GM18526 (cell line): ENCODE measurements around the gene MRPL22.

Source experiments
- POLR2A ChIP-seq: IDR thresholded peaks from 3 replicates; pipeline ENCODE4 v1.6.1; 2011; ENCODE audit not compliant: insufficient read length; ENCODE audit errors: extremely low read depth

Gene MRPL22

DNA sequence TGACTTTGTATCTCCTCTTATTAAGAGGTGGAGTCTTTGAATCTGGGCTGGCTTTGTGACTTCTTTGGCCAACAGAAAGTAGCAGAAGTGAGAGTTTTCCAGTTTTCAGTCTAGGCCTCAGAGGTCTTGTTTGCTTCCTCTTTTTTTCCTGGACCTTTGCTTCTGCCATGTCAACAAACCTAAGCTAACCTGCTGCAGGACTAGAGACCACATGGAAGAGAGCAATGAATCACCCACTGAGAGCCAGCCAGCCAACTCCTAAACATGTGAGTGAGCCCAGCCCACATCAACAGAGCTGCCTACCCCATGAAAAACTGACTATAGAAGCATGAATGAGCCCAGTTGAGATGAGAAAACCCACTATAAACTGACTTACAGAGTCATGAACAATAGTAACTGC, 29.9 kb downstream of the MRPL22 start:
- no peak for TF ChIP-seq POLR2A

DNA sequence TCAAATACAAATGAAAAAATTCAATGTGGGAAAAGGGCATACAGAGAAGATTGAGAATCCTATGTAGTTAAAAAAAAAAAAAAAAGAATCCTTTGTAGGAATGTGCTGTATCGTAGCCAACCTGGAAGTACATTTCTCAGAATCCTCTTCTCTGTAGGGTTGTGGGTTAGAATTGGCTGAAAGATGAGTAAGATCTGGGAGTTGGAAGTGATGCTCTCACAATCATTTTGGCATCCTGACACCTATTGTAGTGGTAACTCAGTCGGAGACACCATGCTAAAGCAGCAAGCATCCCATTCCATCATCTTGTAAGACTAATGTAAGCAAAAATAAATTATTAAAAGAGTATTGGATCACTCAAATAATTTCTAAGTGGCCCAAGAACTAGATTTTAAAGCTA, 30.6 kb downstream of the MRPL22 start:
- no peak for TF ChIP-seq POLR2A

DNA sequence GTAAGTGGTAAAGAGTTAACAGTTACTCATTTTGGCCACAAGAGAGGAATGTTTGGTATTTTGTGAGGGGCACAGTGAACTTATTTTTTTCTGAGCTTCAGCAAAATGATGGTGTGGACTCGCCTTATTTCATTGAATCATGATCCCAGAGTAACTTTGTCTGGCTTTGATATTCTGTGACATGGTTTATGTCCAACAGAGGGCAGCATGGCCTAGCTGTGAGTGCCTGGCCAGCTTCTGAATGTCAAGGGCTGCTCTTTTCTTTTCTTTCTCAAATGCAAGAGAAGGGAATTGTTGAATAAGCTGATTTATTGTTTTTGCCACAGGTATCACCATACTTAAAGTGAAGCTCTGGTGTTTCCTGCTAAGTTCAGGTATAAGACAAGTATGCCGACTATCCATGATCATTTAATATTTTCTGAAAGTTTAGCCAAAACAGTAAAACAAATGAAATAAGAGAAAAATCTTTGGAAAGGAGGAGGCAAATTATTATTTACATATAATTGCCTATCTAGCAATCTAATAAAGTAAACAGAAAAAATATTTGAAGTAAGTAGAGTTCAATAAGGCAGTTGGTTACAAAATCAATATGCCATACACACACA, 31.7 kb downstream of the MRPL22 start:
- no peak for TF ChIP-seq POLR2A

DNA sequence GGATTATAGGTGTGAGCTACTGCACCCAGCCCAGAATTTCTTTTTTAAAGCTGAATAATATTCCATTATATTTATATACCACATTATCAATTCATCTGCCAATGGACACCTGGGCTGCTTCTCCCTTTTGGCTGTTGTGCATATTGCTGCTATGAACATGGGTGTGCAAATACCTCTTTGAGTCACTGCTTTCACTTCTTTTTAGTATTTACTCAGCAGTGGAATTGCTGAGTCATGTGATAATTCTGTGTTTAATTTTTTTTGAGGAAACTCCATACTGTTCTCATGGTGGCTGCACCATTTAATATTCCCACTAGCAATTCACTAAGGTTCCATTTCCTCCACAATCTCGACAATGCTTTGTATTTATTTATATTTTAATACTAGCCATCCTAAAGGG, 36.5 kb downstream of the MRPL22 start:
- TF ChIP-seq POLR2A: no peak

DNA sequence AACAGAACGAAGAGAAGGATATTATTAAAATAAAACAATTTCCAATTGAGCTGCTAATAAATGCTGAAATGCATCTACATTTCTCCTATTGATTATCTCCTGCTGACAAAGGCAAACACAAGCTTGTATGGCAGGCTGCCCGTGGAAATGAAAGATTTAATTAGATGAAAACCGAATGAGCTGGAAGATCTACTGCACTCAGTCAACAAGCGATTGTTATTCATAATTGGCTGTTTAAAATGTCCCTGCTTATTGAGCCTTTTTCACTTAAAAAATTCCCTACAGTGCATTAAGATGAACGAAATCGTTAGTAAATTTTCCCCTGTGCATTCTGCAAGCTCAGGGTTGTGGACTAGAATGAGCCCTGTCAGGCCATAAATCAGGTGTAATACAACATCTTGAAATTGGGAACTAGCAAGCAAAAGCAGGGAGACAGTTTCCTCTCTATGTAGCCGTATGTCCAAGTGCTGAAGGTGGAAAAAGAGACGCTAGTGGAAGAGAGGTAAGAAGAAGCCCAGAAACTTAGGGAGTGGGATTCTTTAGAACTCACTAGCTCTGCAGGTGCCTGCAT, 44.2 kb downstream of the MRPL22 start:
- TF ChIP-seq POLR2A: no peak

DNA sequence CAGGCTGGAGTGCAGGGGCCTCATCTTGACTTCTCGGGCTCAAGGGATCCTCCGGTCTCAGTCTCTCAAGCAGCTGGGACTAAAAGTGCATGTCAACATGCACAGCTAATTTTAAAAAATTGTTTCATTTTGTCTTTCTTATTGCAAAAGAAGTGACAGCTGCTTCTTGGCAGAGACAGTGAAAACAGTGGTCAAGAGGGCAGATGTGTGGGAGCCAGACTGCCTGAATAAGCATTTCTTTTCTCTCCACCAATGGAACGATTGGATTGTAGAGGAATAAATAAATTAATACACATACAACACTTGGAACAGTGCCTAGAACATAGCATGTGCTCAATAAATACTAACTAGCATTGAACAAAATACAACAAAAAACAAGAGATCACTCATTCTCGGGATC, 45.3 kb downstream of the MRPL22 start:
- no peak for TF ChIP-seq POLR2A

DNA sequence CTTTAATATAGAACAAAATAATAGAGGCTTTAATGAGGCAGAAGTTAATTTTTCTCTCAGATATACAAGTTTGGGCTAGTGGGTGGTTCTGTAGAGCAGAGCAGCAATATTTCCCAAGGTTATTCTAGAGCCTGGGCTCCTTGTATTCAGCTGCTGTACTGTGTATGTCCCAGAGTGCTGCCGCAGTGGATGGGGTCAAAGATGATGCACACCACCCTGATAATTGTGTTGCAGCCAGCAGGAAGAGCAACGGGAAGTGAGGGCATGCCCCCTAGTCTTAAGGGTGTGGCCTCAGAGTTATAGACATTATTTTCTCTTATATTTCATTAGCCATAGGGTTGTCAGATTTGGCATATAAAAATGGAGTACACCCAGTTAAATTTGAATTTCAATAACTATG, 48.8 kb downstream of the MRPL22 start:
- TF ChIP-seq POLR2A: no peak

DNA sequence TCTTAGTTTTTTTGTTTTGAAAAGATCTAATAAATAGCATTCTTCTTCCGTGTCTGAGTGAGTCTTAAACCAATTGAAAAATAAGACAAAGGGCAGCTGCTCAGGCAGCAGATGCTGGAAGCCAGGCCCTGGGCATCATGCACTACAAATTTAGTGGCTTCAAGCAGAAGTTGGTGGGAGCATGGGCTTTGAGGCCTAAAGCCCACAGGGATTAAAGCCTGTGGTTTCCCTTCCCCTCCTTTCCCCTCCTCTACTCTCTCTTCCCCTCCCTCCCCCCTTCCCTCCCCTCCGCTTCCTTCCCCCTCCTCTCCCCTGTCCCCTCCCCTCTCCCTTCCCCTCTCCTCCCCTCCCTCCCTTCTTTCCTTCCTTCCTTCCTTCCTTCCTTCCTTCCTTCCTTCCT, 52.6 kb downstream of the MRPL22 start:
- TF ChIP-seq POLR2A: no peak

DNA sequence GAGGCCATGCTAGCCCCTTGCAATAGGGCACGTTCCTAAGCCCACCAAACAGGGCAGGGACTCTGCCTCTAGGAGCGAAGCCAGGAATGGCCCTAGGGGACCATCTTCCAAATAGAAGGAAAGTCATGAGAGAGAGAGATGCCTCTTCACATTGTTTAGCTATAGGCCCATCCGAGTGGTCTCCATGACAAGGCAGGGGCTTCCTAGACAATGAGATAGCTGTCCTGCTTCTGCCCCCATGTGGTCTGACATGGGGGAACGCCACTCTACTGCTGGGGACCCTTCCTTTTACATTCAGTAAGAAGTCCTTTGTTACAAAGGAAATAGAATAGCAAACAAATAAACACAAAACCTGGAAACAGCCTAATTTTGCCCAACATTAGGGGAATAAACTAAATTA, 54.8 kb downstream of the MRPL22 start:
- no peak for TF ChIP-seq POLR2A

DNA sequence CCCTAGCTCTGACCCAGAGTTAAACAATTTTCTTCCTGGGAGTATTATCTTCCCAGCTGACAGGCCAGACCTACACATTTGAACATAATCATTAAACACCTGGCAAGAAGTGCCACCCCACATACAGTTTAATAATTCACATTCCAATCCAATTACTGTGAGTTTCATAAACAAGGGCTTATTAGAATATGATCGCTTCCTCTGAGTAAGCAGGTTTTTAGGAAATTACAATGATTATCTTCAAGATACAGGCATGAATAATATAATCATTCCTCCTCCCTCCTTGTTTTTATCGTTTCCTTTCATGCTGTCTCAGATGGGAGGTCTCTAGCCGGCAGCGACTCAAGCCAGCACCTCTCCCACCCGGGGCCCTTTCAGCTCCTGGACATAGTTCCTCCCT, 56.9 kb downstream of the MRPL22 start:
- no peak for TF ChIP-seq POLR2A

DNA sequence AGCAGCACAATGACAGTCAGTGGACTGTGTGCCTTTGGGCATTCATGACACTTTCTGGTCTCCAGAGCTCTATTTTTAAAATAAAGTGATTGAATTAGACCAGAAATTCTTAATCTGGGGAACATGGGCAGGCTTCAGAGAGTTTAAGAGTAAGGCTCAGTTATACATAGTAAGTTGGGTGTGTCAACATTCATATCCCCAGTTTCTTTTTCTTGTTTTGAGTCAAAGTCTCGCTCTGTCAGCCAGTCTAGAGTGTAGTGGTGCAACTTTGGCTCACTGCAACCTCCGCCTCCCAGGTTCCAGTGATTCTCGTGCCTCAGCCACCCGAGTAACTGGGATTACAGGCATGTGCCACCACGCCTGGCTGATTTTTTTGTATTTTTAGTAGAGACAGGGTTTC, 59.0 kb downstream of the MRPL22 start:
- no peak for TF ChIP-seq POLR2A

DNA sequence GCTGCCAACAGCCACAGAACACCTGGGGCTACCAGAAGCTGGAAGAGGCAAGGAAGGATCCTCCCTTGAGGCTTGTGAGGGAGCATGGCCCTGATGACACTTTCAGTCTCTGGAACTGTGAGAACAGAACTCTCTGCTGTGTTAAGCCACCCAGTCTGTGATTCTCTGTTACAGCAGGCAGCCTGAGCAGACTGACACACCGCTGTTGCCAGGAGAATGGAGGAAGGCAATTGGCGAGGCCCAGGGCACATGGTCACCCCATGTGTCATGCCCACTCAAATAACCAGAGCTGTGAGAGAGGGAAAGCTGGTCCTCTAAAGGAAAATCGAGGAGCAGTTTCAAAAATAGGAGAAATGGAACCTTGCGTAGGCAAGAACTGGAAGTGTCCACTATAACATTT, 60.6 kb downstream of the MRPL22 start:
- no peak for TF ChIP-seq POLR2A

DNA sequence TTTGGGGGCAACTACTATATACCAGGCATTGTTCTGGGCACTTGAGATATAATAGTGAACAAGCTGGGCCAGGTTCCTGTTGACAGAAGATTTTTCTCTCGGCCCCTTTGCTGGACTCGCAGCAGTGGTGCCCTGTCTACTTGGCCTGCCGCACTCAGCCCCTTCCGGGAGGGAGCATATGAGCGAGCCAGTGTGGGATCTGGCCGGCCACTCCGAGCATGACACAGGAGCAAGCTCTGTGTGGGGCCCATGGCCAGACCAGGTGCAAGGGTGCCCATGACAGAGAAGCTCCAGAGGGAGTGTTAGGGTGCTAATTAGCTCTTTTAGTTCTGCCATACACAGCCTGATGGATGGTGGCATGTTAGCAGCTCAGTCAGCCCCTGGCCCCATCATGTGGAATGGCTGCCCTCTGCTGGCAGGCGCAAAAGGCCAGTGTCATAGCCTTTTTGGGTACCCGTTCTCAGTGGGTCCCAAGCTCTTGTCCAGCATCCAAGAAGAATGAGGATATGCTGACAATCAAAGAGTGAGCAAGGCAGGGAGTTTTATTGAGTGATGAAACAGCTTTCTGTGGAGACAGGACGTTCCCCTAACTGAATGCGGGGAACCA, 63.4 kb downstream of the MRPL22 start:
- no peak for TF ChIP-seq POLR2A

DNA sequence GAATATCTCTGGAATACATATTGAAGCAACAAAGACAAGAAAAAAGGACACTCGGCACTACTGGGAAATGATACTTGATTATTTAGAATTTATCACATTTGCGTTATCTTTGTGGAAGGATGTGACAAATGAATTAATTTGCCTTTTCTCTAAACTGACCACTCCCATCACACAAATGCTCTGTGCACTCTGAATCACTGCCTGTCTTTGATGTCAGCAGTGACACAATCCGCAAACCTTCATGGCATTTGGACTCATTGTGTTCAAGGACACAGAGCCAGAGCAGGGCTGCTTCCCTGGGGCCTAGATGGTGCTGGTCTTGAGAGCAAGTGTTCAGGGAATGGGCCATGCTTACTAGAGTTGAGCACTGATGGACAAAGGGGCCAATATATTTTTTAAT, 67.8 kb downstream of the MRPL22 start:
- TF ChIP-seq POLR2A: no peak

DNA sequence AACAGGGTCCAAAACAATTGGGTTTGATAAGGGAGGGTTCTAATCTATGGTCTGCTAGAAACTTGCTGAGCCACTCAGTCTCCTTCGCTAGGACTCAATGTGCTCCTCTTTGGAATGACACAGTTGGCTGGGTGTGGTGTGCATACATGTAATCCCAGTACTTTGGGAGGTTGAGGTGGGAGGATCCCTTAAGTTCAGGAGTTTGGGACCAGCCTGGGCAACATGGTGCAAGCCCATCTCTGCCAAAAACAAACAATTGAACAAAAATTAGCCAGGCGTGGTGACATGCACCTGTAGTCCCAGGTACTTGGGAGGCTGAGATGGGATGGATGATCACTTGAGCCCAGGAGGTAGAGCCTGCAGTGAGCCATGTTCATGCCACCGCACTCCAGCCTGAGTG, 70.0 kb downstream of the MRPL22 start:
- no peak for TF ChIP-seq POLR2A

DNA sequence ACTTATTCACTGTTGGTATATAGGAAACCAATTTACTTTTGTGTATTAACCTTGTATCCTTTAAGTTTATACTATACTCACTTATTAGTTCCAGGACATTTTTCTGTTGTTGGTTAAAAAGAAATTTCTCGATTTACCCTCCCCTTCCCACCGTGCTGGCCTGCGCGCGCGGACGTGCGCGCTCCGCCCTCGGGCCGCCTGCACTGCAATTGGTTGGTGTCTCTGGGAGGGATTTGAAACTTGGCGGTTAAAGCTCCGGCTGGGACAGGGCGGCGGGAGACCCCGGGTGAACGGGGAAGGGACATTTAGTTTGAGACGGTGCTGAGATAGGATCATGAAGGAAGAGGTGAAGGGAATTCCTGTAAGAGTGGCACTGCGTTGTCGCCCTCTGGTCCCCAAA, 72.7 kb downstream of the MRPL22 start, which contains the start of gene KIF4B:
TSS of gene KIF4B (plus strand) at position 230 of the 400 bp plus-strand sequence. CDS start at position 335, 105 bp downstream.
- TF ChIP-seq POLR2A: no peak

DNA sequence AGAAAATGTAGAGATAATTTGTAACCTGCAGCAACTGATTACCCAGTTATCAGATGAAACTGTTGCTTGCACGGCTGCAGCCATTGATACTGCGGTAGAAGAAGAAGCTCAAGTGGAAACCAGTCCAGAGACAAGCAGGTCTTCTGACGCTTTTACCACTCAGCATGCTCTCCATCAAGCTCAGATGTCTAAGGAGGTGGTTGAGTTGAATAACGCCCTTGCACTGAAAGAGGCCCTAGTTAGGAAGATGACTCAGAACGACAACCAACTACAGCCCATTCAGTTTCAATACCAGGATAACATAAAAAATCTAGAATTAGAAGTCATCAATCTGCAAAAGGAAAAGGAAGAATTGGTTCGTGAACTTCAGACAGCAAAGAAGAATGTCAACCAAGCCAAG, 74.4 kb downstream of the MRPL22 start:
- TF ChIP-seq POLR2A: no peak
